Astrocyte (in vitro differentiated cells and primary cell): ENCODE data around the gene LAMA3.

ENCODE experiments used
- CTCF ChIP-seq: IDR thresholded peaks from 2 replicates; pipeline ENCODE4 v1.5.1; 2011; ENCODE audit warnings: low read depth, mild to moderate bottlenecking, inconsistent platforms, low read length, moderate library complexity; ENCODE audit not compliant: insufficient read depth
- EZH2 ChIP-seq: IDR thresholded peaks from 2 replicates; pipeline ENCODE4 v1.6.1; 2012; ENCODE audit warnings: mild to moderate bottlenecking, low read length, inconsistent platforms; ENCODE audit not compliant: insufficient read depth

- no peak for TF ChIP-seq CTCF
- TF ChIP-seq EZH2: no peak
Measured at GRCh38 chr18:23983112-23983511, 293.9 kb downstream of the LAMA3 start.
